SU-DHL-6 (cell line): ENCODE data around the gene PARP16.

Experiments used
- CTCF ChIP-seq: fragments of 200-600 bp; sonication (generic); IDR thresholded peaks from one replicate; pipeline ENCODE4 v1.5.1; 2017; ENCODE audit warnings: antibody characterized with exemption, mild to moderate bottlenecking, low read length, moderate library complexity; ENCODE audit not compliant: insufficient read depth, poor library complexity, severe bottlenecking
- EZH2phosphoT487 ChIP-seq: fragments of 200-600 bp; sonication (generic), shearing (Covaris generic); conservative IDR thresholded peaks from 2 replicates; pipeline ENCODE4 v1.6.1; 2018; ENCODE audit warnings: mild to moderate bottlenecking, antibody characterized with exemption, low read length, moderate library complexity, mixed read lengths

- TF ChIP-seq CTCF, result no peak
- TF ChIP-seq EZH2phosphoT487, result no peak
These were observed 41.4 kb downstream of the PARP16 start for GRCh38 chr15:65245096-65245856.
